Mesenchymal stem cell (in vitro differentiated cells and primary cell): ENCODE results near the gene TENM4.

Source experiments
- DNase-seq: peaks from one replicate; pipeline ENCODE4 v3.0.0-alpha.2; 2013
- H2AFZ ChIP-seq: one replicate; pipeline ENCODE4 v1.6.1; 2013; ENCODE audit warnings: low read depth, mild to moderate bottlenecking, control low read depth, inconsistent platforms, low read length, moderate library complexity
- H2AK5ac ChIP-seq: 2 replicates; pipeline ENCODE4 v1.6.1; 2013; ENCODE audit warnings: low read length, moderate library complexity, mild to moderate bottlenecking, inconsistent platforms; ENCODE audit not compliant: severe bottlenecking
- H2BK120ac ChIP-seq: one replicate; pipeline ENCODE4 v1.6.1; 2013; ENCODE audit warnings: low read depth, mild to moderate bottlenecking, inconsistent platforms, low read length, moderate library complexity
- H2BK12ac ChIP-seq, 2 experiments: one replicate each; pipeline ENCODE4 v1.6.1; 2013; ENCODE audit warnings: inconsistent platforms in 2 of 2, low read length in 2 of 2, mild to moderate bottlenecking in 2 of 2, moderate library complexity in 2 of 2, control low read depth in 1 of 2
- H2BK15ac ChIP-seq: one replicate; pipeline ENCODE4 v1.6.1; 2013; ENCODE audit warnings: mild to moderate bottlenecking, low read depth, inconsistent platforms; ENCODE audit not compliant: poor library complexity, severe bottlenecking
- H2BK5ac ChIP-seq: 2 replicates; pipeline ENCODE4 v1.6.1; 2013; ENCODE audit warnings: low read depth, mild to moderate bottlenecking, low read length, control low read depth, inconsistent platforms; ENCODE audit not compliant: poor library complexity, severe bottlenecking
- H3K14ac ChIP-seq, 2 experiments: one replicate each; pipeline ENCODE4 v1.6.1; 2013; ENCODE audit warnings: inconsistent platforms in 2 of 2, low read length in 2 of 2, control low read depth in 1 of 2, mild to moderate bottlenecking in 1 of 2, moderate library complexity in 1 of 2
- H3K18ac ChIP-seq, 2 experiments: one replicate each; pipeline ENCODE4 v1.6.1; 2013; ENCODE audit warnings: inconsistent platforms in 2 of 2, low read length in 2 of 2, control low read depth in 1 of 2, low read depth in 1 of 2, mild to moderate bottlenecking in 1 of 2
- H3K23ac ChIP-seq, 2 experiments: one replicate each; pipeline ENCODE4 v1.6.1; 2013; ENCODE audit warnings: inconsistent platforms in 2 of 2, low read length in 2 of 2, mild to moderate bottlenecking in 2 of 2, moderate library complexity in 2 of 2, control low read depth in 1 of 2
- H3K27ac ChIP-seq: 2 replicates; pipeline ENCODE4 v1.5.1; 2013; ENCODE audit warnings: mild to moderate bottlenecking, moderate library complexity, low read length, control low read depth, inconsistent platforms; ENCODE audit not compliant: poor library complexity, severe bottlenecking
- H3K27me3 ChIP-seq, 2 experiments: 2 replicates each; pipeline versions ENCODE4 v1.6.1 to v1.7.0; 2013; ENCODE audit warnings: low read length in 2 of 2, mild to moderate bottlenecking in 2 of 2, moderate library complexity in 2 of 2, control low read depth in 1 of 2, inconsistent platforms in 1 of 2; ENCODE audit not compliant: control insufficient read depth in 1 of 2, insufficient read depth in 1 of 2
- H3K36me3 ChIP-seq, 2 experiments: 2 replicates each; pipeline versions ENCODE4 v1.6.1 to v1.7.0; 2013; ENCODE audit warnings: low read length in 2 of 2, control low read depth in 1 of 2, inconsistent platforms in 1 of 2, low read depth in 1 of 2, mild to moderate bottlenecking in 1 of 2; ENCODE audit not compliant: insufficient read depth in 2 of 2, control insufficient read depth in 1 of 2
- H3K4ac ChIP-seq, 2 experiments: one replicate each; pipeline ENCODE4 v1.6.1; 2013; ENCODE audit warnings: inconsistent platforms in 2 of 2, low read length in 2 of 2, mild to moderate bottlenecking in 2 of 2, moderate library complexity in 2 of 2, control low read depth in 1 of 2, low read depth in 1 of 2
- H3K4me1 ChIP-seq: 2 replicates; pipeline ENCODE4 v1.6.1; 2013; ENCODE audit warnings: low read depth, low read length, control low read depth; ENCODE audit not compliant: control insufficient read depth, insufficient read depth
- H3K4me2 ChIP-seq: 2 replicates; pipeline ENCODE4 v1.6.1; 2013; ENCODE audit warnings: low read length, mild to moderate bottlenecking, inconsistent platforms; ENCODE audit not compliant: poor library complexity, severe bottlenecking
- H3K4me3 ChIP-seq, 2 experiments: 2 replicates each; pipeline versions ENCODE4 v1.5.1 to v1.7.0; 2013; ENCODE audit warnings: low read length in 2 of 2, mild to moderate bottlenecking in 2 of 2, control low read depth in 1 of 2, low read depth in 1 of 2; ENCODE audit not compliant: insufficient read depth in 1 of 2
- H3K79me1 ChIP-seq: replicated peaks from 2 replicates; pipeline ENCODE4 v1.6.1; 2013; ENCODE audit warnings: mild to moderate bottlenecking, control low read depth, low read length, inconsistent platforms; ENCODE audit not compliant: poor library complexity, severe bottlenecking
- H3K9ac ChIP-seq: 2 replicates; pipeline ENCODE4 v1.7.0; 2013; ENCODE audit warnings: mild to moderate bottlenecking, low read length, moderate library complexity
- H3K9me3 ChIP-seq: 2 replicates; pipeline ENCODE4 v1.7.0; 2013; ENCODE audit warnings: mild to moderate bottlenecking, low read length; ENCODE audit not compliant: control insufficient read depth
- H4K8ac ChIP-seq: one replicate; pipeline ENCODE4 v1.6.1; 2013; ENCODE audit warnings: inconsistent platforms, mild to moderate bottlenecking, low read length, moderate library complexity
- H4K91ac ChIP-seq: one replicate; pipeline ENCODE4 v1.6.1; 2013; ENCODE audit warnings: mild to moderate bottlenecking, low read length, inconsistent platforms
- WGBS: methylation state at CpG from one replicate; pipeline ENCODE4 v1.1.7; 2013; ENCODE audit warnings: mixed read lengths; 5-methylcytosine and 5-hydroxymethylcytosine counted together

The TENM4 gene

GRCh38 chr11:79480864-79481263 is 40.0 kb upstream of the TENM4 start:
- Histone ChIP-seq H2BK120ac (no peak overlapping the region), H3K9me3 (no peaks in the 10 kb centered on the region), H2BK5ac (no peak overlapping the region), H3K4ac (no peak overlapping the region), H2AK5ac (no peak overlapping the region), H3K4me2 (no peak overlapping the region), H3K18ac (no peak overlapping the region), H3K14ac (no peak overlapping the region), H2AFZ (no peak overlapping the region), H3K27ac (no peak overlapping the region), H3K9ac (no peak overlapping the region), H3K23ac (no peak overlapping the region), H4K8ac (no peak overlapping the region), H2BK15ac (no peak overlapping the region), H3K79me1 (no peaks in the 10 kb centered on the region), H3K36me3 (no peaks in the 10 kb centered on the region), H3K27me3 (peaks cover 11 to 13% of the 10 kb centered on the region in 2 experiments), H2BK12ac (no peak overlapping the region), H4K91ac (no peak overlapping the region), H3K4me1 (no peaks in the 10 kb centered on the region), H3K4me3 (no peak overlapping the region)
- WGBS = 86% methylated on average over 3 of the region's 4 CpGs
- no peak for DNase-seq

GRCh38 chr11:79472819-79473529 is 32.1 kb upstream of the TENM4 start:
- no peak overlapping the region for H4K91ac ChIP-seq

GRCh38 chr11:79471071-79471844 is 30.4 kb upstream of the TENM4 start:
- Histone ChIP-seq H3K79me1 (no peaks in the 10 kb centered on the region), H3K18ac (no peak overlapping the region), H3K4me3 (no peak overlapping the region), H3K9ac (no peak overlapping the region), H3K14ac (no peak overlapping the region), H3K4me1 (no peaks in the 10 kb centered on the region), H2BK15ac (no peak overlapping the region), H3K27me3 (peaks cover 12 to 20% of the 10 kb centered on the region in 2 experiments), H3K27ac (no peak overlapping the region), H3K4me2 (no peak overlapping the region), H3K4ac (no peak overlapping the region), H2AFZ (no peak overlapping the region), H4K91ac (no peak overlapping the region), H2BK12ac (no peak overlapping the region), H3K36me3 (no peaks in the 10 kb centered on the region), H2AK5ac (no peak overlapping the region), H4K8ac (no peak overlapping the region), H3K9me3 (no peaks in the 10 kb centered on the region), H2BK120ac (no peak overlapping the region), H2BK5ac (no peak overlapping the region), H3K23ac (no peak overlapping the region)
- DNase-seq = no peak
- WGBS = 66% methylated on average over 7 of the region's 7 CpGs

More at GRCh38 chr11:79472819-79473529, 32.1 kb upstream of the TENM4 start:
- DNase-seq = no peak
- Histone ChIP-seq H3K4me3 (no peak overlapping the region), H3K4me1 (no peaks in the 10 kb centered on the region), H3K23ac (no peak overlapping the region), H3K27ac (no peak overlapping the region), H3K27me3 (peaks cover 16 to 20% of the 10 kb centered on the region in 2 experiments), H3K4ac (no peak overlapping the region), H2AFZ (no peak overlapping the region), H3K14ac (no peak overlapping the region), H3K9me3 (no peaks in the 10 kb centered on the region), H2BK5ac (no peak overlapping the region), H2AK5ac (no peak overlapping the region), H2BK15ac (no peak overlapping the region), H3K18ac (no peak overlapping the region), H3K9ac (no peak overlapping the region), H2BK12ac (no peak overlapping the region), H3K4me2 (no peak overlapping the region), H4K8ac (no peak overlapping the region), H3K79me1 (no peaks in the 10 kb centered on the region), H2BK120ac (no peak overlapping the region), H3K36me3 (no peaks in the 10 kb centered on the region)
- WGBS = 43% methylated on average over 5 of the region's 8 CpGs

GRCh38 chr11:79470161-79470560 is 29.3 kb upstream of the TENM4 start:
- H3K27ac ChIP-seq = no peak overlapping the region
- H3K9ac ChIP-seq = no peak overlapping the region
- no peak overlapping the region for H3K4me2 ChIP-seq
- H4K8ac ChIP-seq = no peak overlapping the region
- no peak overlapping the region for H2BK15ac ChIP-seq
- no peak overlapping the region for H2AFZ ChIP-seq
- H3K4ac ChIP-seq = no peak overlapping the region
- H3K27me3 ChIP-seq = peaks cover 12 to 20% of the 10 kb centered on the region in 2 experiments
- no peaks in the 10 kb centered on the region for H3K4me1 ChIP-seq
- 73% methylated on average over 2 of the region's 2 CpGs for WGBS
- no peaks in the 10 kb centered on the region for H3K79me1 ChIP-seq
- no peak overlapping the region for H2BK5ac ChIP-seq
- no peak for DNase-seq
- H2BK120ac ChIP-seq = no peak overlapping the region
- no peak overlapping the region for H3K4me3 ChIP-seq
- no peak overlapping the region for H4K91ac ChIP-seq
- no peak overlapping the region for H2BK12ac ChIP-seq
- H3K23ac ChIP-seq = no peak overlapping the region
- H3K18ac ChIP-seq = no peak overlapping the region
- no peak overlapping the region for H3K14ac ChIP-seq
- no peak overlapping the region for H2AK5ac ChIP-seq
- no peaks in the 10 kb centered on the region for H3K9me3 ChIP-seq
- H3K36me3 ChIP-seq = no peaks in the 10 kb centered on the region
